IMR-90 (cell line): Measurements from ENCODE around the gene FBXW12. TPM values are rescaled to one million over a fixed set of nuclear protein-coding genes. Genes with fewer than 3 reads are reported as not detected.
A peak's percentile ranks its signal among the peaks of the same experiment; 100 is the strongest.
"Not testable (repeated sequence)": the region's sequence is repeated elsewhere in the genome, so short reads cannot be mapped to it uniquely, and the experiment has no call there.

Source experiments
- ATAC-seq: fragments of 200-7000 bp; cut with Tn5 transposase; 2 replicates; pipeline ENCODE4 v1.9.1; 2020; ENCODE audit warnings: low read depth, mild to moderate bottlenecking, moderate library complexity
- BruUV-seq: library from RNA; stranded (reverse); fragments of 400-500 nt; replicated peaks from 2 replicates; lab custom pipeline; 2021; lab: Mats Ljungman, UMichigan
- CTCF ChIA-PET: fragments of 300-600 bp; formaldehyde crosslinking; extraction: SDS; loops from one replicate; lab custom pipeline; 2021; ENCODE audit warnings: antibody characterized with exemption; lab: Yijun Ruan, JAX
- POLR2A ChIA-PET: fragments of 300-600 bp; sonication (Branson Sonifier 250); formaldehyde crosslinking; loops from one replicate; lab custom pipeline; 2022; ENCODE audit warnings: antibody characterized with exemption; ENCODE audit not compliant: unreplicated experiment; lab: Charles Lee
- DNase-seq: peaks from one replicate; pipeline ENCODE4 v3.0.0; 2013
- H2AFZ ChIP-seq: replicated peaks from 2 replicates; pipeline ENCODE3; 2013; ENCODE audit warnings: low read length, mild to moderate bottlenecking; ENCODE audit not compliant: poor library complexity
- H2AK5ac ChIP-seq: 2 replicates; pipeline ENCODE4 v1.6.1; 2013; ENCODE audit warnings: low read depth, low read length, inconsistent platforms
- H2AK9ac ChIP-seq: replicated peaks from 2 replicates; pipeline ENCODE3; 2013; ENCODE audit warnings: mild to moderate bottlenecking, low read depth, low read length, moderate library complexity; ENCODE audit not compliant: poor library complexity
- H2BK120ac ChIP-seq: 2 replicates; pipeline ENCODE4 v1.6.1; 2013; ENCODE audit warnings: low read depth, low read length, inconsistent platforms
- H2BK15ac ChIP-seq: 3 replicates; pipeline ENCODE4 v1.6.1; 2013; ENCODE audit warnings: low read depth, low read length, inconsistent platforms
- H2BK20ac ChIP-seq: 2 replicates; pipeline ENCODE4 v1.6.1; 2013; ENCODE audit warnings: low read depth, mild to moderate bottlenecking, inconsistent platforms, low read length, moderate library complexity
- H2BK5ac ChIP-seq: 2 replicates; pipeline ENCODE4 v1.6.1; 2013; ENCODE audit warnings: mild to moderate bottlenecking, low read depth, low read length, inconsistent platforms; ENCODE audit not compliant: poor library complexity, severe bottlenecking
- H3K14ac ChIP-seq: replicated peaks from 2 replicates; pipeline ENCODE4 v1.6.1; 2013; ENCODE audit warnings: low read depth, low read length, inconsistent platforms
- H3K18ac ChIP-seq: 2 replicates; pipeline ENCODE4 v1.6.1; 2013; ENCODE audit warnings: low read depth, low read length, control low read depth
- H3K23ac ChIP-seq: 2 replicates; pipeline ENCODE4 v1.6.1; 2013; ENCODE audit warnings: low read depth, low read length, inconsistent platforms
- H3K27ac ChIP-seq: 2 replicates; pipeline ENCODE4 v1.5.1; 2013; ENCODE audit warnings: mild to moderate bottlenecking, control low read depth, low read length; ENCODE audit not compliant: insufficient read depth
- H3K27me3 ChIP-seq: 2 replicates; pipeline ENCODE4 v1.6.1; 2013; ENCODE audit warnings: low read length; ENCODE audit not compliant: control insufficient read depth, insufficient read depth
- H3K36me3 ChIP-seq: 2 replicates; pipeline ENCODE4 v1.6.1; 2013; ENCODE audit warnings: low read length, mixed read lengths; ENCODE audit not compliant: control insufficient read depth, insufficient read depth
- H3K4ac ChIP-seq: 2 replicates; pipeline ENCODE4 v1.6.1; 2013; ENCODE audit warnings: low read depth, low read length, inconsistent platforms
- H3K4me1 ChIP-seq: 2 replicates; pipeline ENCODE4 v1.6.1; 2013; ENCODE audit warnings: low read length, mixed read lengths; ENCODE audit not compliant: control insufficient read depth, insufficient read depth
- H3K4me2 ChIP-seq: 2 replicates; pipeline ENCODE4 v1.6.1; 2013; ENCODE audit warnings: low read depth, mild to moderate bottlenecking, control low read depth, low read length, moderate library complexity
- H3K4me3 ChIP-seq: 2 replicates; pipeline ENCODE4 v1.5.1; 2013; ENCODE audit warnings: low read depth, mild to moderate bottlenecking, control low read depth, low read length, moderate library complexity; ENCODE audit not compliant: insufficient read depth
- H3K56ac ChIP-seq: 2 replicates; pipeline ENCODE4 v1.6.1; 2013; ENCODE audit warnings: low read length, inconsistent platforms; ENCODE audit not compliant: insufficient read depth; ENCODE audit errors: extremely low read depth
- H3K79me1 ChIP-seq, 2 experiments: 2 replicates each; pipeline ENCODE4 v1.6.1; 2013; ENCODE audit warnings: low read length in 2 of 2, inconsistent platforms in 1 of 2, low read depth in 1 of 2
- H3K9ac ChIP-seq: 2 replicates; pipeline ENCODE4 v1.6.1; 2013; ENCODE audit warnings: low read depth, low read length, control low read depth
- H3K9me1 ChIP-seq: 2 replicates; pipeline ENCODE4 v1.6.1; 2013; ENCODE audit warnings: low read length, inconsistent platforms; ENCODE audit not compliant: insufficient read depth
- H3K9me3 ChIP-seq: 2 replicates; pipeline ENCODE4 v1.6.1; 2013; ENCODE audit warnings: low read length; ENCODE audit not compliant: control insufficient read depth, insufficient read depth
- H4K20me1 ChIP-seq: 2 replicates; pipeline ENCODE4 v1.6.1; 2013; ENCODE audit warnings: low read length, inconsistent platforms; ENCODE audit not compliant: insufficient read depth
- H4K5ac ChIP-seq: 2 replicates; pipeline ENCODE4 v1.6.1; 2013; ENCODE audit warnings: mild to moderate bottlenecking, low read depth, low read length, control low read depth
- H4K8ac ChIP-seq, 2 experiments: 2 replicates each; pipeline ENCODE4 v1.6.1; 2013; ENCODE audit warnings: low read depth in 2 of 2, low read length in 2 of 2, control low read depth in 1 of 2, inconsistent platforms in 1 of 2
- H4K91ac ChIP-seq: 2 replicates; pipeline ENCODE4 v1.6.1; 2013; ENCODE audit warnings: low read depth, low read length, inconsistent platforms; ENCODE audit not compliant: insufficient read depth
- WGBS, 2 experiments: methylation state at CpG; one replicate each; pipeline versions ENCODE4 v1.1.5 to v1.1.7; 2013; ENCODE audit warnings: missing lambda C conversion rate in 2 of 2; ENCODE audit not compliant: insufficient read length in 1 of 2; ENCODE audit errors: extremely low coverage in 2 of 2; 5-methylcytosine and 5-hydroxymethylcytosine counted together
- dilution Hi-C: fragments of 300-500 bp; cut with HindIII; formaldehyde crosslinking; loops from one replicate; pipeline ENCODE4 v1.14.3; 2018; ENCODE audit warnings: low sequenced_read_pairs; ENCODE audit not compliant: unreplicated experiment
- in situ Hi-C: fragments of 300-500 bp; cut with MboI; formaldehyde crosslinking; loops from 3 replicates; pipeline ENCODE4 v1.14.3; 2019; ENCODE audit warnings: low sequenced_read_pairs, inconsistent platforms, mixed read lengths
- intact Hi-C: fragments of 100-400 bp; cut with micrococcal nuclease; formaldehyde crosslinking; loops from 2 replicates; pipeline ENCODE4 v1.10.0; 2022
- polyA plus RNA-seq, 3 experiments: library from polyadenylated mRNA; depleted of rRNA; stranded (reverse); fragments of >200 nt; gene quantifications; 2 replicates each; pipeline ENCODE4 v1.2.3, GENCODE V29; 2012; ENCODE audit warnings: low replicate concordance in 1 of 3
- total RNA-seq: library from RNA; depleted of rRNA; stranded (reverse); fragments of >200 nt; gene quantifications from 2 replicates; pipeline ENCODE4 v1.2.3, GENCODE V29; 2012

FBXW12 gene
- total and polyA plus RNA-seq, 2 of the 4 experiments (the other 2 are of a cell fraction), result not detected

GRCh38 chr3:48401434-48401901, 29.4 kb downstream of the FBXW12 start:
- peak overlapping the region; percentile 92 for H4K5ac ChIP-seq
- BruUV-seq, H3K9me3 ChIP-seq, H2AFZ ChIP-seq, H3K4me2 ChIP-seq, DNase-seq, H3K4me3 ChIP-seq, dilution Hi-C loops, H3K9me1 ChIP-seq, H3K4me1 ChIP-seq, ATAC-seq, H4K20me1 ChIP-seq, H3K27me3 ChIP-seq, POLR2A ChIA-PET, H3K79me1 ChIP-seq, intact Hi-C loops, H3K56ac ChIP-seq: not testable (repeated sequence)
- peak overlapping the region; percentile 61 for H3K14ac ChIP-seq
- H2BK20ac ChIP-seq, result peak overlapping the region; percentile 90
- 95% methylated on average over 3 of the region's 12 CpGs; no CpG with 5 or more reads in 1 of the 2 experiments for WGBS, 2 experiments
- H2AK9ac ChIP-seq, result peak overlapping the region; percentile 67
- H3K9ac ChIP-seq, result peak overlapping the region; percentile 78
- peak overlapping the region; percentile 95 for H3K4ac ChIP-seq
- H2BK5ac ChIP-seq, result peak overlapping the region; percentile 76
- peak overlapping the region; percentile 88 for H2BK120ac ChIP-seq
- H3K18ac ChIP-seq, result peak overlapping the region; percentile 71
- H3K36me3 ChIP-seq, result peaks cover 25% of the 10 kb centered on the region; the same call in 1 of the 2 replicates
- CTCF ChIA-PET, result interaction anchor here (0.7 to 4.8 kb wide), 5 partner anchors 28 to 404 kb away, joined by 3 to 65 read pairs (median 15); partner anchors contain the start of genes CCDC51, PLXNB1 and TMA7
- H4K8ac ChIP-seq, result peak overlapping the region; percentile 57 to 61
- peak overlapping the region; percentile 99 for H2AK5ac ChIP-seq
- H3K23ac ChIP-seq, result peak overlapping the region; percentile 50; the same call in 1 of the 2 replicates
- peak overlapping the region; percentile 91; the same call in 2 of the 3 replicates for H2BK15ac ChIP-seq
- in situ Hi-C loops, result loop anchor here (5.0 kb wide), 1 partner anchor 36 kb away; no protein-coding TSS in a partner anchor
- peak overlapping the region; percentile 77 for H4K91ac ChIP-seq
- H3K27ac ChIP-seq, result peak overlapping the region; percentile 93
